ENCODE results near the gene EPB41L5.

DNA sequence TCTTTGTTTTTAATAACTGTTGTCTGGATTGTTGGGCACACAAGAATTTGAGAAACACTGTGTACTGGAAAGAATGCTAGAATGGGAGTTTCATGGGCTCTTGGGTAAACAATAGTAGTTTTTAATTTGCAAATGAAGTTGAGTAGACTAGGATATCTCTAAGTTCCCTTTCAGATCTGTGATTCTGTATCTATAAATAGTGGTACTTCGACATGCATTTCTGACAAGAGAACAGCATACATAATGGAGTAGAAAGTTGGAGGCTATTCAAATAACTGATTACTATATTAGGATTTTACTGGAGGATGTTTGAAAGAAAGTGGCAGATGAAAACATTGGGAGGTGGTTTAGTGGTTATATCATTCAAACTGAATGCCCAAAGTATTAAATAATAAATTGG, 29.5 kb downstream of the EPB41L5 start:
- TF ChIP-seq CTCF (IDR thresholded peaks at IDR 0.05), result no peak
- no peak for TF ChIP-seq POLR2A (IDR thresholded peaks at IDR 0.05)

Data from testis (tissue), 2 donors.